Endodermal cell (in vitro differentiated cells): ENCODE measurements around the gene KIF1A. TPM values are rescaled to one million over a fixed set of nuclear protein-coding genes. Genes with fewer than 3 reads are reported as not detected.

Experiments used
- DNase-seq: peaks from one replicate; pipeline ENCODE4 v3.0.0-alpha.2; 2017
- H3K27ac ChIP-seq: 2 replicates; pipeline ENCODE4 v1.5.1; 2013; ENCODE audit warnings: mild to moderate bottlenecking, low read depth, low read length, moderate library complexity
- H3K27me3 ChIP-seq: 2 replicates; pipeline ENCODE4 v1.6.1; 2013; ENCODE audit warnings: mild to moderate bottlenecking, low read length, moderate library complexity; ENCODE audit not compliant: insufficient read depth, control insufficient read depth, poor library complexity, severe bottlenecking
- H3K36me3 ChIP-seq: 2 replicates; pipeline ENCODE4 v1.7.0; 2013; ENCODE audit warnings: mild to moderate bottlenecking, low read length, moderate library complexity; ENCODE audit not compliant: control insufficient read depth, insufficient read depth
- H3K4me1 ChIP-seq: one replicate; pipeline ENCODE4 v1.7.0; 2013; ENCODE audit warnings: low read length; ENCODE audit not compliant: control insufficient read depth, insufficient read depth
- H3K4me3 ChIP-seq: 2 replicates; pipeline ENCODE4 v1.5.1; 2013; ENCODE audit warnings: mild to moderate bottlenecking, low read length, moderate library complexity
- H3K9ac ChIP-seq: 2 replicates; pipeline ENCODE4 v1.6.1; 2013; ENCODE audit warnings: mild to moderate bottlenecking, low read length, moderate library complexity; ENCODE audit not compliant: poor library complexity, severe bottlenecking; ENCODE audit errors: extremely low read depth
- H3K9me3 ChIP-seq: 2 replicates; pipeline ENCODE4 v1.6.1; 2013; ENCODE audit warnings: mild to moderate bottlenecking, low read length, moderate library complexity; ENCODE audit not compliant: control insufficient read depth
- H3K27ac Mint-ChIP-seq: 2 replicates; pipeline ENCODE4 v1.8.0; 2020; ENCODE audit warnings: mixed read lengths
- H3K27me3 Mint-ChIP-seq: 2 replicates; pipeline ENCODE4 v1.8.0; 2021; ENCODE audit warnings: mild to moderate bottlenecking, mixed read lengths; ENCODE audit not compliant: insufficient read depth
- H3K36me3 Mint-ChIP-seq: 2 replicates; pipeline ENCODE4 v1.8.0; 2020; ENCODE audit warnings: low read depth, mixed read lengths
- H3K4me1 Mint-ChIP-seq: 2 replicates; pipeline ENCODE4 v1.8.0; 2020; ENCODE audit warnings: mixed read lengths
- H3K4me3 Mint-ChIP-seq: 2 replicates; pipeline ENCODE4 v1.8.0; 2020; ENCODE audit warnings: mild to moderate bottlenecking, moderate library complexity, mixed read lengths
- H3K9me3 Mint-ChIP-seq: 2 replicates; pipeline ENCODE4 v1.8.0; 2020; ENCODE audit warnings: mild to moderate bottlenecking, mixed read lengths
- CTCF ChIP-seq: fragments of 200-600 bp; sonication (generic); conservative IDR thresholded peaks from 2 replicates; pipeline ENCODE4 v1.5.0; 2021; ENCODE audit warnings: antibody characterized with exemption, mild to moderate bottlenecking
- WGBS, 2 experiments: methylation state at CpG; one replicate each; pipeline versions ENCODE4 v1.1.5 to v1.1.7; 2013; ENCODE audit warnings: missing lambda C conversion rate in 2 of 2, mixed read lengths in 1 of 2; ENCODE audit not compliant: insufficient coverage in 1 of 2, insufficient read length in 1 of 2; 5-methylcytosine and 5-hydroxymethylcytosine counted together
- total RNA-seq, 2 donors: library from RNA; stranded (reverse); fragmentation: NEBNext Ultra II Directional in 1 of 2; extraction: Animal tissue kit (Norgen Biotek cat#: 25700) in 1 of 2; gene quantifications; 2 replicates in 1 of 2; 3 replicates in 1 of 2; pipeline ENCODE4 v1.2.1, GENCODE V29; 2021

Gene KIF1A
- total RNA-seq, 2 donors from 2014 or later: 58.8 to 83.1 TPM

- Mint-ChIP-seq H3K27me3 (no peaks in the 10 kb centered on the region), H3K27ac (no peak overlapping the region), H3K4me3 (no peak overlapping the region), H3K4me1 (no peaks in the 10 kb centered on the region), H3K9me3 (no peaks in the 10 kb centered on the region), H3K36me3 (peaks cover 1% of the 10 kb centered on the region)
- 93 to 96% methylated on average over 7 to 16 of the region's 16 CpGs for WGBS, 2 experiments
- Histone ChIP-seq H3K4me3 (no peak overlapping the region), H3K4me1 (no peaks in the 10 kb centered on the region), H3K9me3 (no peaks in the 10 kb centered on the region), H3K9ac (no peak overlapping the region), H3K27me3 (no peaks in the 10 kb centered on the region), H3K27ac (no peak overlapping the region), H3K36me3 (no peaks in the 10 kb centered on the region)
- TF ChIP-seq CTCF: no peak
- DNase-seq: no peak
These were observed 80.2 kb downstream of the KIF1A start for GRCh38 chr2:240739797-240740196.

- H3K27me3 ChIP-seq: no peaks in the 10 kb centered on the region
- H3K4me1 ChIP-seq: no peaks in the 10 kb centered on the region
- Mint-ChIP-seq H3K36me3 (peaks cover 1% of the 10 kb centered on the region), H3K4me3 (no peak overlapping the region), H3K27me3 (no peaks in the 10 kb centered on the region), H3K27ac (no peak overlapping the region), H3K9me3 (no peaks in the 10 kb centered on the region), H3K4me1 (no peaks in the 10 kb centered on the region)
- H3K36me3 ChIP-seq: no peaks in the 10 kb centered on the region
- 88 to 93% methylated on average over 6 to 7 of the region's 7 CpGs for WGBS, 2 experiments
- H3K9me3 ChIP-seq: no peaks in the 10 kb centered on the region
- H3K27ac ChIP-seq: no peak overlapping the region
- H3K9ac ChIP-seq: no peak overlapping the region
- no peak for DNase-seq
- TF ChIP-seq CTCF: no peak
- no peak overlapping the region for H3K4me3 ChIP-seq
These were observed 82.1 kb downstream of the KIF1A start for GRCh38 chr2:240737958-240738357.

GRCh38 chr2:240737512-240737911, 82.5 kb downstream of the KIF1A start:
- 93 to 95% methylated on average over 5 of the region's 5 CpGs for WGBS, 2 experiments
- no peaks in the 10 kb centered on the region for H3K9me3 ChIP-seq
- no peak for DNase-seq
- H3K4me3 ChIP-seq: no peak overlapping the region
- H3K27me3 ChIP-seq: no peaks in the 10 kb centered on the region
- Mint-ChIP-seq H3K9me3 (no peaks in the 10 kb centered on the region), H3K4me3 (no peak overlapping the region), H3K27ac (no peak overlapping the region), H3K4me1 (no peaks in the 10 kb centered on the region), H3K27me3 (no peaks in the 10 kb centered on the region), H3K36me3 (peaks cover 1% of the 10 kb centered on the region)
- H3K36me3 ChIP-seq: no peaks in the 10 kb centered on the region
- no peak overlapping the region for H3K27ac ChIP-seq
- TF ChIP-seq CTCF: no peak
- H3K4me1 ChIP-seq: no peaks in the 10 kb centered on the region
- no peak overlapping the region for H3K9ac ChIP-seq
